ENCODE measurements around the gene KIF2A. TPM values are rescaled to one million over a fixed set of nuclear protein-coding genes. Genes with fewer than 3 reads are reported as not detected.

Gene KIF2A
- total and polyA plus RNA-seq, 2 donors (not counting 3 experiments of a cell fraction or from before 2014, with no cell fraction given), result 17.1 to 65.1 TPM

GRCh38 chr5:62281411-62281810 lies 24.6 kb upstream of the KIF2A start:
- H3K9me1 ChIP-seq (replicated peaks; ENCODE audit: control insufficient read depth, extremely low read depth, insufficient read depth, low read length), result no peaks in the 10 kb centered on the region
- BruUV-seq (replicated peaks), result no TSS peak
- H3K79me2 ChIP-seq (ENCODE audit: control insufficient read depth, insufficient read depth, low read length), result no peaks in the 10 kb centered on the region
- ChIA-PET CTCF (interaction anchor here (0.8 to 0.9 kb wide), 3 partner anchors 10 to 15 kb away, joined by 3 to 4 read pairs (median 3); no protein-coding TSS in a partner anchor), POLR2A (no interaction called here)
- intact Hi-C loops (cut with micrococcal nuclease), result no loop called here
- no peaks in the 10 kb centered on the region for H4K20me1 ChIP-seq (replicated peaks; ENCODE audit: control insufficient read depth, extremely low read depth, insufficient read depth, low read length)
- FAIRE-seq, result no peak
- H3K36me3 ChIP-seq (ENCODE audit: control insufficient read depth in 2 of 2, extremely low read depth in 1 of 2, insufficient read depth in 2 of 2, low read length in 2 of 2), result no peaks in the 10 kb centered on the region
- H3K27me3 ChIP-seq (ENCODE audit: control insufficient read depth in 2 of 2, insufficient read depth in 2 of 2, low read length in 2 of 2), result no peaks in the 10 kb centered on the region
- dilution Hi-C loops (cut with MboI; ENCODE audit: extremely low pct_ligation_motif_present, low sequenced_read_pairs), result no loop called here
- no peak overlapping the region for H3K4me3 ChIP-seq (replicated peaks in 1 of 3; ENCODE audit: insufficient read depth in 1 of 3, low read depth in 1 of 3, low read length in 3 of 3)
- no peak overlapping the region for H3K27ac ChIP-seq (ENCODE audit: insufficient read depth, low read depth, low read length)
- no peaks in the 10 kb centered on the region for H3K9me3 ChIP-seq (replicated peaks; ENCODE audit: control insufficient read depth, insufficient read depth, low read length)
- TF ChIP-seq JUN (IDR thresholded peaks at IDR 0.05; ENCODE audit: borderline replicate concordance, insufficient read depth, insufficient read length, low read depth) (no peak), MAX (IDR thresholded peaks at IDR 0.05; ENCODE audit: insufficient read depth, insufficient read length) (no peak), POLR2AphosphoS5 (IDR thresholded peaks at IDR 0.05; ENCODE audit: insufficient read depth, low read depth, low read length) (no peak), POLR2A (IDR thresholded peaks at IDR 0.05; ENCODE audit: low read depth, low read length) (no peak), EZH2 (IDR thresholded peaks at IDR 0.05; ENCODE audit: borderline replicate concordance, low read depth, low read length, severe bottlenecking) (no peak), FOS (IDR thresholded peaks at IDR 0.05; ENCODE audit: borderline replicate concordance, insufficient read depth, low read length) (no peak), MYC (IDR thresholded peaks at IDR 0.05; ENCODE audit: low read depth, low read length) (no peak), GATA2 (IDR thresholded peaks at IDR 0.05; ENCODE audit: insufficient read depth, insufficient read length, low read depth, low read length) (no peak), CTCF (IDR thresholded peaks at IDR 0.05; ENCODE audit: extremely low read depth in 1 of 2, insufficient read depth in 1 of 2, low read depth in 1 of 2, low read length in 2 of 2) (no peak)
- no peak overlapping the region for H3K4me2 ChIP-seq (ENCODE audit: insufficient read depth, low read length)
- DNase-seq (ENCODE audit: low read depth, low spot score), result no peak
- no peak overlapping the region for H3K9ac ChIP-seq (replicated peaks; ENCODE audit: extremely low read depth, insufficient read depth, low read length)
- no peak overlapping the region for H2AFZ ChIP-seq (ENCODE audit: low read depth, low read length)
- H3K4me1 ChIP-seq (ENCODE audit: control insufficient read depth, extremely low read depth, insufficient read depth, low read length), result peaks cover 12% of the 10 kb centered on the region

Measured in endothelial cell of umbilical vein (primary cell).